ENCODE data around the gene UCP1.
A peak's percentile ranks its signal among the peaks of the same experiment; 100 is the strongest.
"Not testable (repeated sequence)": the region's sequence is repeated elsewhere in the genome, so short reads cannot be mapped to it uniquely, and the experiment has no call there.

UCP1 gene

DNA sequence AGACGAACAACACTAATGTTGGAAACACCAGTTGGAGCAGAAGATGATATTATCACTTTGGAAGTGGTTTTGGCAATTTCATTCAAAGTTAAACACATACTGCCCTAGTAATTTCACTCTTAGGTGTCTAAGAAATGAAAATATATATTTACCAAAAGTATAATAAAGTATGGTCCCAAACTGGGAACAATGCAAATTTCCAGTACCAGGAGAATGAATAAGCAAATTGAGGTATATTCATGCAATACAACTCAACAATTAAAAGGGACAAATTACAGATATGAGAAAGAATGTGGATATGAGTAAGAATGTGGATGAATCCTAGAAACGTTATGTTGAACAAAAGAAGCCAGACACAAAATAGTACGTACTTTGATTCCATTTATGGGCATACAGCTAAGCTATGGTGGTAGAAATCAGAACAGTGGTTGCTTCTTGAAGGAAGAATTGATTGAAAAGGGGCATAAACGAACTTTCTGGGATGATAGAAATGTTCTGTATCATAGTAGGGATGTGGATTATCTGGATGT, 34.7 kb downstream of the UCP1 start:
- DNase-seq (ENCODE audit: low read depth, low spot score), result no peak

DNA sequence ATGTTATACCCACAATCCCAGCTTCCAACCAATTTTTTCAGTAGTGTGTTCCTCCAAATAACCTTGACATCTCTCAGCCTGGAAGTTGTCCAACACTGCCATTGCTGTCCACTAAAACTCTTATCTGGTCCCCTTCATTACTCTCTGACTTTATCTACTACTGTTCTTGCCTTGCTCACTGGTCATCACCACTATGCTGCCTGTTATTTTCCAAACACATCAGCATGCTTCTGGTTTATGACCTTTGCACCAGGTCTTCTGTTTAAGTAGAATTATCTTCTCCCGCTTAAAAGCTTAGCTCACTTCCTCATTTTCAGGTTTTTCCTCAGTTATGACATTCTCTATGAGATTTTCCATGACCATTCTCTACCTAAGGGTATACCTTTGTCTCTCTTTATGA, 39.3 kb downstream of the UCP1 start:
- no peak for DNase-seq (ENCODE audit: low read depth, low spot score)

DNA sequence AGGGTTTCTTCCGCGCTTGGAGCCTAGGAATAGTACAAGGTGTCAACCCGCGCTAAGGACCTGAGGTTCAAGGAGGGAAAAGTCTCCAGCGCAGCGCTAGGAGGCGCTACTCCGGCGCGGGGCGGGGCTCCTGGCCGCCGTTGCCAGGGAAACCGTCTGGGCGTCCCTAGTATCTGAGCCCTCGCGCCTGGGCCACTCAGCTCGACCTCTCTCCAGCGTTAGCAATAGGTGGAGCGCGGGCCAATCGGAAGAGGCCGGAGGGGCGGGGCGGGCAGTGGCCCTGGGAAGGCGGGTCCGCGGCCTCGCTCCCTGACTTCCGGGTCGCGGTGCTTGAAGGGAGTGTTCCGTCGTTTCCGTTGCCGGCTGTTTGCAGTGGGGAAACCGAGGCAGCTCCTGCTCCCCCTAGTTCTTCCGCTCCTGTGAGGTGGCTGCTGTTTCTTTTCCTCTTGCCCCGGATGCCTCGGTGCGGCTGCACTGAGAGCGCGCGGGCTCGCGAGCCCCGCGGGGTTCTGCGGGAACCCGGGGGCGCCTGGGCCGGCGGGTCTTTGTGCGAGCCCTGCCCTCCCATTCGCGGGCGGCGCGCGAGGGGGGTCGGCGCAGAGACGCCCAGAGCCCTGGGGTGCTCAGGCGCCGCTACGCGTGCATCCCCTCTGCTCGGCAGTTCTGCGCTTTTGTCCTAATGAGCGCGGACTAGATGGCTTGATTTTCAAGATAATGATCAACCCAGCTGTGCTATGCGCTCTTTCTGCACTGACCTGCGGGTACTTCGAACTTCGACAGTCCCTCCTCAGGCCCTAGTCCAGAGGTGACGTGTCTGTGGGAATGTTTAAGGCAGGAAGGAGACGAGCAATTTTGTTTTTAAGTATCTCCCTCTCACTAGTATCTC, 44.7 kb downstream of the UCP1 start, which contains the start of gene ELMOD2:
Gene ELMOD2, plus strand, starts transcription at position 312 of the 886 bp plus-strand sequence. CDS start 1,261 bp downstream, outside the sequence.
- peak; percentile 96 for DNase-seq (ENCODE audit: low read depth, low spot score)

DNA sequence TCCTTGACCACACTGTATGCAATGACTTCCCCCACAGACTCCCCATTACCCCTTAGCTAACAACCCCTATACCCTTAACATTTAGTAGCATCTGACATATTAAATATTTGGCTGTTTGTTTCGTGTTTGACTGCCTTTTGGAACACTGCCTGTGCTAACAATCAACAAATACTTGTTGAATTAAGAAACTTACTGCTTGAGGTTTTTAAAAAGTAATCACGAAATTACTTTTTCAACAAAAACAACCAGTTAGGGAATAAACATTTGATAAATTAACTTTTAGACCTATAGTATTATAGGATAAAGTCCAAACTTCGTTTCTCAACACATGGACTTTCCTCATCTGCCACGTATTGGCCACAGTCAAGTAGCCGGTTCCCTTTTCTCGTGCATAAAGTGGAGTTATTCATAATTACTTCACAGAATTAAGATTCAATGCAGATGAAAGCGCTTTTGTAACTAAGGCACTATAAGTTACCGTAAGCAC, 45.3 kb downstream of the UCP1 start:
- DNase-seq (ENCODE audit: low read depth, low spot score), result no peak

DNA sequence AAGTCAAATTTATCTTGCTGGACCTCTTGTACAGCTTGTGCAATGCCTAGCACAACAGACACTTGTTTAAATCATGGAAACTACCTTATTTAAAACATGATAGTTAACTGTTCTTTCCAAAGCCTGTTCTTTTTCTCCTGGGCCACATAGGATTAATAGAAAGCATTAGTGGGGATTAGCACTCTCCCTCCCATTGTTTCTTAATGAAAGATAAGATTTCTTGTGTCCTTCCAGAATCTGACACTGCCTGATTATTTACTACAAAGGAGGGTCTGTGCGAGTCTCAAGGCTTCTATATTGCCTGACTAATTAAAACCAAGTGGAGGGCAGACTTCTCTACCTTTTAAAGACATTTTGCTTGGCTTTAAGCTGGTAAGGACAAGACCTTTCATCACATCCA, 53.3 kb downstream of the UCP1 start:
- no peak for DNase-seq (ENCODE audit: low read depth, low spot score)

DNA sequence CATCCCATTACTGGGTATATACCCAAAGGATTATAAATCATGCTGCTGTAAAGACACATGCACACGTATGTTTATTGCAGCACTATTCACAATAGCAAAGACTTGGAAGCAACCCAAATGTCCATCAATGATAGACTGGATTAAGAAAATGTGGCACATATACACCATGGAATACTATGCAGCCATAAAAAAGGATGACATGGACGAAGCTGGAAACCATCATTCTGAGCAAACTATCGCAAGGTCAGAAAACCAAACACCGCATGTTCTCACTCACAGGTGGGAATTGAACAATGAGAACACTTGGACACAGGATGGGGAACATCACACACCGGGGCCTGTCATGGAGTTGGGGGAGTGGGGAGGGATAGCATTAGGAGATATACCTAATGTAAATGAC, 55.0 kb downstream of the UCP1 start:
- DNase-seq (ENCODE audit: low read depth, low spot score), result not testable (repeated sequence)

Data from activated CD4-positive, CD25-positive, alpha-beta regulatory T cell treated with anti-CD3 and anti-CD28 coated beads, Interleukin-2, amount 50 U/mL, for 16 hours (primary cell).